NCI-H1930 (cell line): ENCODE results near the gene PDE5A.
"Not testable (repeated sequence)": the region's sequence is repeated elsewhere in the genome, so short reads cannot be mapped to it uniquely, and the experiment has no call there.

Source experiments
- DNase-seq, 2 experiments: peaks; one replicate each; lab custom pipeline; 2025; lab: John Stamatoyannopoulos, UW

Gene PDE5A

GRCh38 chr4:119470021-119470736 is 158.4 kb downstream of the PDE5A start:
- DNase-seq: not testable (repeated sequence)

GRCh38 chr4:119469039-119469438 is 159.6 kb downstream of the PDE5A start:
- DNase-seq: not testable (repeated sequence)

- DNase-seq: not testable (repeated sequence)
These were observed 165.9 kb downstream of the PDE5A start for GRCh38 chr4:119462733-119463132.

- DNase-seq: not testable (repeated sequence)
These were observed 172.9 kb downstream of the PDE5A start for GRCh38 chr4:119455734-119456133.

GRCh38 chr4:119454491-119455270 is 173.9 kb downstream of the PDE5A start:
- peak; percentile 91 to 98 for DNase-seq

- not testable (repeated sequence) for DNase-seq
These were observed 174.5 kb downstream of the PDE5A start for GRCh38 chr4:119454151-119454490.

GRCh38 chr4:119453286-119453685 is 175.3 kb downstream of the PDE5A start:
- not testable (repeated sequence) for DNase-seq

- not testable (repeated sequence) for DNase-seq
These were observed 178.8 kb downstream of the PDE5A start for GRCh38 chr4:119449851-119450250.
